Stimulated activated CD8-positive, alpha-beta memory T cell treated with anti-CD3 and anti-CD28 coated beads, Interleukin-4, amount 100 ng/mL, for 4 hours (primary cell): Measurements from ENCODE around the gene RASSF4.

Source experiments
- DNase-seq, 2 donors: peaks; one replicate each; pipeline ENCODE4 v3.0.0-alpha.2; 2020; ENCODE audit warnings: low read depth in 2 of 2, low spot score in 1 of 2

RASSF4 gene

GRCh38 chr10:44986179-44986578 is 26.6 kb downstream of the RASSF4 start:
- no peak for DNase-seq

GRCh38 chr10:44986670-44987069 is 27.1 kb downstream of the RASSF4 start:
- no peak for DNase-seq

GRCh38 chr10:44988957-44989585 is 29.5 kb downstream of the RASSF4 start:
- no peak for DNase-seq

- DNase-seq = no peak
Observed at GRCh38 chr10:44989597-44990301, 30.1 kb downstream of the RASSF4 start.

GRCh38 chr10:44990302-44990655 is 30.7 kb downstream of the RASSF4 start:
- no peak for DNase-seq

GRCh38 chr10:44990965-44991364 is 31.4 kb downstream of the RASSF4 start:
- no peak for DNase-seq

GRCh38 chr10:44991571-44991970 is 32.0 kb downstream of the RASSF4 start:
- DNase-seq = no peak

GRCh38 chr10:44992070-44992731 is 32.6 kb downstream of the RASSF4 start:
- DNase-seq = no peak

- no peak for DNase-seq
Observed at GRCh38 chr10:44992732-44993225, 33.2 kb downstream of the RASSF4 start.

- no peak for DNase-seq
Observed at GRCh38 chr10:44993226-44993921, 33.8 kb downstream of the RASSF4 start.

- DNase-seq = no peak
Observed at GRCh38 chr10:44993922-44994751, 34.5 kb downstream of the RASSF4 start.

GRCh38 chr10:44994752-44995530 is 35.3 kb downstream of the RASSF4 start:
- no peak for DNase-seq

- no peak for DNase-seq
Observed at GRCh38 chr10:44995581-44995913, 35.9 kb downstream of the RASSF4 start.

GRCh38 chr10:44995914-44996669 is 36.5 kb downstream of the RASSF4 start:
- no peak for DNase-seq

GRCh38 chr10:44997105-44997748 is 37.6 kb downstream of the RASSF4 start:
- DNase-seq = no peak

GRCh38 chr10:44998146-44998631 is 38.6 kb downstream of the RASSF4 start:
- no peak for DNase-seq

- DNase-seq = no peak
Observed at GRCh38 chr10:45000138-45000751, 40.6 kb downstream of the RASSF4 start.

GRCh38 chr10:45000752-45001380 is 41.3 kb downstream of the RASSF4 start, which contains the start of gene ZNF22:
TSS of gene ZNF22 (plus strand) at chr10:45000923. CDS start at chr10:45003369, 2,446 bp downstream.
- DNase-seq = peak; percentile 49 to 60
